ENCODE results near the gene HSPB2.

GRCh38 chr11:111945198-111945597, 32.7 kb downstream of the HSPB2 start:
- TF ChIP-seq POLR2A (IDR thresholded peaks at IDR 0.05) (no peak), EP300 (IDR thresholded peaks at IDR 0.05) (no peak)
- TF ChIP-seq, protein P1, sequence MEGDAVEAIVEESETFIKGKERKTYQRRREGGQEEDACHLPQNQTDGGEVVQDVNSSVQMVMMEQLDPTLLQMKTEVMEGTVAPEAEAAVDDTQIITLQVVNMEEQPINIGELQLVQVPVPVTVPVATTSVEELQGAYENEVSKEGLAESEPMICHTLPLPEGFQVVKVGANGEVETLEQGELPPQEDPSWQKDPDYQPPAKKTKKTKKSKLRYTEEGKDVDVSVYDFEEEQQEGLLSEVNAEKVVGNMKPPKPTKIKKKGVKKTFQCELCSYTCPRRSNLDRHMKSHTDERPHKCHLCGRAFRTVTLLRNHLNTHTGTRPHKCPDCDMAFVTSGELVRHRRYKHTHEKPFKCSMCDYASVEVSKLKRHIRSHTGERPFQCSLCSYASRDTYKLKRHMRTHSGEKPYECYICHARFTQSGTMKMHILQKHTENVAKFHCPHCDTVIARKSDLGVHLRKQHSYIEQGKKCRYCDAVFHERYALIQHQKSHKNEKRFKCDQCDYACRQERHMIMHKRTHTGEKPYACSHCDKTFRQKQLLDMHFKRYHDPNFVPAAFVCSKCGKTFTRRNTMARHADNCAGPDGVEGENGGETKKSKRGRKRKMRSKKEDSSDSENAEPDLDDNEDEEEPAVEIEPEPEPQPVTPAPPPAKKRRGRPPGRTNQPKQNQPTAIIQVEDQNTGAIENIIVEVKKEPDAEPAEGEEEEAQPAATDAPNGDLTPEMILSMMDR (IDR thresholded peaks at IDR 0.05) = no peak

Measured in tibial nerve (tissue), 4 donors.